GM12891 (cell line): ENCODE measurements around the gene RUNX1.

ENCODE experiments used
- POLR2A ChIP-seq: IDR thresholded peaks from 2 replicates; pipeline ENCODE4 v1.6.1; 2011; ENCODE audit warnings: low read depth, low read length, control low read depth
- POLR2AphosphoS5 ChIP-seq: IDR thresholded peaks from 2 replicates; pipeline ENCODE4 v1.6.1; 2011; ENCODE audit warnings: low read depth, low read length, control low read depth
- POU2F2 ChIP-seq: IDR thresholded peaks from 2 replicates; pipeline ENCODE4 v1.6.1; 2011; ENCODE audit warnings: low read depth, mild to moderate bottlenecking, control low read depth, low read length, moderate library complexity
- TAF1 ChIP-seq: IDR thresholded peaks from 2 replicates; pipeline ENCODE4 v1.6.1; 2011; ENCODE audit warnings: low read depth, low read length, control low read depth

GRCh38 chr21:34998176-34998575, 50.9 kb downstream of the RUNX1 start:
- no peak for TF ChIP-seq POLR2A
- TF ChIP-seq POU2F2: no peak
- no peak for TF ChIP-seq TAF1
- TF ChIP-seq POLR2AphosphoS5: no peak
